ENCODE measurements around the gene FOXN3. TPM values are rescaled to one million over a fixed set of nuclear protein-coding genes. Genes with fewer than 3 reads are reported as not detected.

The FOXN3 gene
- polyA plus RNA-seq, 1 donor (not counting 4 experiments of a cell fraction or from before 2014, with no cell fraction given), result 10.2 TPM

GRCh38 chr14:89310211-89310610, 106.8 kb downstream of the FOXN3 start:
- no peak for TF ChIP-seq EZH2 (IDR thresholded peaks at IDR 0.05; ENCODE audit: low read length)
- no peak for TF ChIP-seq CTCF (optimal IDR thresholded peaks at IDR 0.05 in 1 of 3, IDR thresholded peaks at IDR 0.05 in 1 of 3, conservative IDR thresholded peaks at IDR 0.05 in 1 of 3; ENCODE audit: extremely low read depth in 1 of 3, insufficient read depth in 2 of 3, low read length in 3 of 3)
- no peaks in the 10 kb centered on the region for H3K79me2 ChIP-seq (ENCODE audit: control insufficient read depth, insufficient read depth, low read length)
- dilution Hi-C loops (cut with MboI; ENCODE audit: extremely low pct_ligation_motif_present, low sequenced_read_pairs), result no loop called here
- no peaks in the 10 kb centered on the region for H3K4me1 ChIP-seq (ENCODE audit: control insufficient read depth, extremely low read depth, insufficient read depth, low read length)
- no peak overlapping the region for H3K9ac ChIP-seq (ENCODE audit: control insufficient read depth, extremely low read depth, insufficient read depth, low read length)
- DNase-seq (ENCODE audit: low read depth, low spot score), result no peak
- no peaks in the 10 kb centered on the region for H3K27me3 ChIP-seq (ENCODE audit: control insufficient read depth, extremely low read depth, insufficient read depth, low read length)
- H4K20me1 ChIP-seq (ENCODE audit: control insufficient read depth, extremely low read depth, insufficient read depth, low read length), result no peaks in the 10 kb centered on the region
- peaks cover 0 to 1% of the 10 kb centered on the region in 2 experiments for H3K36me3 ChIP-seq (ENCODE audit: control insufficient read depth in 2 of 2, extremely low read depth in 1 of 2, insufficient read depth in 2 of 2, low read length in 2 of 2)
- H3K4me3 ChIP-seq (ENCODE audit: control insufficient read depth in 2 of 3, extremely low read depth in 1 of 3, insufficient read depth in 2 of 3, low read depth in 1 of 3, low read length in 3 of 3), result no peak overlapping the region
- no peaks in the 10 kb centered on the region for H3K9me3 ChIP-seq (ENCODE audit: control insufficient read depth, low read depth, low read length)
- no peak overlapping the region for H2AFZ ChIP-seq (ENCODE audit: control insufficient read depth, low read length)
- no peak overlapping the region for H3K4me2 ChIP-seq (ENCODE audit: control insufficient read depth, extremely low read depth, insufficient read depth, low read depth, low read length)
- H3K9me1 ChIP-seq (ENCODE audit: control insufficient read depth, extremely low read depth, insufficient read depth, low read length), result no peaks in the 10 kb centered on the region
- H3K27ac ChIP-seq (ENCODE audit: control insufficient read depth, insufficient read depth, low read length), result no peak overlapping the region
- no peak for FAIRE-seq

GRCh38 chr14:89309670-89310177, 107.3 kb downstream of the FOXN3 start:
- Histone ChIP-seq H3K9ac (ENCODE audit: control insufficient read depth, extremely low read depth, insufficient read depth, low read length) (no peak overlapping the region), H4K20me1 (ENCODE audit: control insufficient read depth, extremely low read depth, insufficient read depth, low read length) (no peaks in the 10 kb centered on the region), H3K4me3 (ENCODE audit: control insufficient read depth in 2 of 3, extremely low read depth in 1 of 3, insufficient read depth in 2 of 3, low read depth in 1 of 3, low read length in 3 of 3) (no peak overlapping the region), H3K79me2 (ENCODE audit: control insufficient read depth, insufficient read depth, low read length) (no peaks in the 10 kb centered on the region), H3K9me1 (ENCODE audit: control insufficient read depth, extremely low read depth, insufficient read depth, low read length) (no peaks in the 10 kb centered on the region), H3K9me3 (ENCODE audit: control insufficient read depth, low read depth, low read length) (no peaks in the 10 kb centered on the region), H3K27ac (ENCODE audit: control insufficient read depth, insufficient read depth, low read length) (no peak overlapping the region), H3K4me1 (ENCODE audit: control insufficient read depth, extremely low read depth, insufficient read depth, low read length) (no peaks in the 10 kb centered on the region), H3K4me2 (ENCODE audit: control insufficient read depth, extremely low read depth, insufficient read depth, low read depth, low read length) (no peak overlapping the region), H3K36me3 (ENCODE audit: control insufficient read depth in 2 of 2, extremely low read depth in 1 of 2, insufficient read depth in 2 of 2, low read length in 2 of 2) (peaks cover 0 to 1% of the 10 kb centered on the region in 2 experiments), H2AFZ (ENCODE audit: control insufficient read depth, low read length) (no peak overlapping the region), H3K27me3 (ENCODE audit: control insufficient read depth, extremely low read depth, insufficient read depth, low read length) (no peaks in the 10 kb centered on the region)
- DNase-seq (ENCODE audit: low read depth, low spot score), result no peak
- TF ChIP-seq CTCF (optimal IDR thresholded peaks at IDR 0.05 in 1 of 3, IDR thresholded peaks at IDR 0.05 in 1 of 3, conservative IDR thresholded peaks at IDR 0.05 in 1 of 3; ENCODE audit: extremely low read depth in 1 of 3, insufficient read depth in 2 of 3, low read length in 3 of 3), result no peak
- no peak for TF ChIP-seq EZH2 (IDR thresholded peaks at IDR 0.05; ENCODE audit: low read length)
- FAIRE-seq, result no peak
- dilution Hi-C loops (cut with MboI; ENCODE audit: extremely low pct_ligation_motif_present, low sequenced_read_pairs), result no loop called here
